Renal cortical epithelial cell (primary cell): Measurements from ENCODE around the gene USP30. TPM values are rescaled to one million over a fixed set of nuclear protein-coding genes. Genes with fewer than 3 reads are reported as not detected.
"Not testable (repeated sequence)": the region's sequence is repeated elsewhere in the genome, so short reads cannot be mapped to it uniquely, and the experiment has no call there.

ENCODE experiments used
- DNase-seq: peaks from one replicate; pipeline ENCODE4 v3.0.0-alpha.2; 2011; ENCODE audit warnings: low read depth
- total RNA-seq: library from RNA; depleted of rRNA; stranded (reverse); fragments of >200 nt; gene quantifications from 2 replicates; pipeline ENCODE4 v1.2.3, GENCODE V29; 2014

USP30 gene
- total RNA-seq, 1 donor from 2014 or later, result 10.9 TPM

DNA sequence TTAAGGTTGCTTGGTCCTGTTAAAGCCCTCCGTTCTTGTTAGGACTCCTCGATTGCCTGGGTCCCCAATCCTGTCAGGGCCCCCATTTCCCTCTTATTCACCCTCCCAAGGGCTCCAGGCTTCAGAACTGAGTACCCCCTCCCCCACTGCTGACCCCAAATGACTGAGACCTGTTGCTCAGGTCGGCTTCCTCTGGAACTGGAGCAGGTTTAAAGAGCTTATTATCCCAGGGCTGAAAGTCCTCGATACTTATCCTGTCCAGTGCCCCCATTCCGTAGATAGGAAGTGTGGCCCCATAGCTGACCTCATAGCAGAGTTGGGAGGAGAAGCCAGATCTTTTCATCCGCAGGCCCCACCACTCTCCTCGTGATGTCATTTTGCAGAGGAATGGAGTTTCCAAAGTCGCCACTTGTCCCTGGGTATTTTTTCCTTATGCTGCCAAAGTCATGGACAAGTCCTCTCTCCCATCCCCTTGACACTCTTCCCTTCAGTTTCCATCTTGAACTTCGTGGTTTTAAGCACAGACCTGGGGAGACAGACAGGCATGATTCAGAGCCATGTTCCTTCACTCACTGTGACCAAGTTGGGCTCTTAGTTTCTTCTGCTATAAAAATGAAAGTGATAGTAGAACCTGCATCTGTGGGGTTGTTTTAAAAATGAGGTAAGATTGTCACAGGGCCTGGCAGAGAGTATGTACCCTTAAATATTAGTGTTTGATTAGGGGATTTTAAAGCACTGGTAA, 1.2 kb downstream of the USP30 start:
- peak; percentile 39 for DNase-seq

DNA sequence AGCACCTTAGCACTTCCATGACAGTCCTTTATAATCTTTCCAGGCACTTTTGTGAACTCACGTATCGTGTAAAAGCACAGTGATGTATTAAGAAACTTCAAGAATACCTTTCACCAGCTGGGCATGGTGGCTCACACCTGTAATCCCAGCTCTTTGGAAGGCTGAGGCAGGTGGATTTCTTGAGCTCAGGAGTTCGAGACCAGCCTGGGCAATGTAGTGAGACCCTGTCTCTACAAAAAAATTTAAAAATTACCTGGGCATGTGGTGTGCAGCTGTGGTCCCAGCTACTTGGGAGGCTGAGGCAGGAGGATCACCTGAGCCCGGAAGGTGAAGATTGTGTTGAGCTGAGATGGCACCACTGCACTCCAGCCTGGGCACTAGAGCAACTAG, 1.7 kb downstream of the USP30 start:
- DNase-seq, result not testable (repeated sequence)

- DNase-seq, result no peak
These were observed 2.1 kb downstream of the USP30 start for GRCh38 chr12:109054520-109054919.

DNA sequence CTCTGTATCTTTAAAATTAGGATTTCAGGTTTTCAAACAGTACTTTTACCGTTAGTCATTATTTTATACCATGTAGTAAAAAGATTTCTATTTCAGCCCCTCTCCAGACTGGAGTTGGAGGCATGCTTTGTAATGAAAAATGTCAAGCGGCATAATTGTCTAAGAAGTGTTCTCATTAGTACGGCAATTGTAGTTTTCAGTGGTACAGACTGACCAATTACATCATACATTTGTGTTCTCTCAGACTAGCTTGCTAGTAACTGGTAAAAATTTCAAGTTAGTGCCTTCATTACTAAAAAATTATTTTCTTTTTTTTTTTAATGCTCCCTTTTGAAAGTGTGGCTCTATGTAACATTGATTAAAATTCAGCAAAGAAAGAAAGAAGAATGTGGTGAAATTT, 4.5 kb downstream of the USP30 start:
- no peak for DNase-seq

GRCh38 chr12:109057376-109057775, 5.0 kb downstream of the USP30 start:
- DNase-seq, result no peak

DNA sequence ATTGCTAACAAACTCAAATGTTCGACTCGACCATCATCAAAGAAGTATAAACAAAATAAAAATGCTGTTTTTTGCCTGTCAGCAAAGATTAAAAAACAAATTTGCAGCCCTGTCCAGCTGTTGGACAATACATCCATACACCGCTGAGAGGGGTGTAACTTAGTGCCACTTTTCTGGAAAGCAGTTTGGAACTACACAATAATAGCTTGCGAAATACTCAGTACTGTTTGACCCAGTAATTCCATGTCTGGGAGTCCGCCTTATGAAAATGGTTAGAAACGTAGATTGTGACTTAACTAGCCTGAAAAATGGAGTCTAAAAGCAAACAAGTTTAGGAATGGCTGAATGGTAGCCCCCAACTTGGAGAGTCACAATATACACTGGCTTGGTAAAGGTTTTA, 6.4 kb downstream of the USP30 start:
- no peak for DNase-seq

DNA sequence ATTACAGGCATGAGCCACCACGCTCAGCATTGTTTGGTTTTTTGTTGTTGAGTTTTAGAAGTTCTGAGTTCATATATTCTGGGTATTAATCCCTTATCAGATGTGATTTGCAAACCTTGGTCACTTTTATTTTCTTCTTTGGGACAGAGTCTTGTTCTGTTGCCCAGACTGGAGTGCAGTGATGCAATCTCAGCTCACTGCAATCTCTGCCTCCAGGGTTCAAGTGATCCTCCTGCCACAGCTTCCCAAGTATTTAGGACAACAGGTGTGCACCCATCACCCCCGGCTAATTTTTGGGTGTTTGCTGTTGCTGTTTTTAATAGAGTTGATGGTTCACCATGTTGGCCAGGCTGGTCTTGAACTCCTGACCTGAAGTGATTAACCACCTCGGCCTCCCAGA, 11.8 kb downstream of the USP30 start:
- DNase-seq, result no peak

DNA sequence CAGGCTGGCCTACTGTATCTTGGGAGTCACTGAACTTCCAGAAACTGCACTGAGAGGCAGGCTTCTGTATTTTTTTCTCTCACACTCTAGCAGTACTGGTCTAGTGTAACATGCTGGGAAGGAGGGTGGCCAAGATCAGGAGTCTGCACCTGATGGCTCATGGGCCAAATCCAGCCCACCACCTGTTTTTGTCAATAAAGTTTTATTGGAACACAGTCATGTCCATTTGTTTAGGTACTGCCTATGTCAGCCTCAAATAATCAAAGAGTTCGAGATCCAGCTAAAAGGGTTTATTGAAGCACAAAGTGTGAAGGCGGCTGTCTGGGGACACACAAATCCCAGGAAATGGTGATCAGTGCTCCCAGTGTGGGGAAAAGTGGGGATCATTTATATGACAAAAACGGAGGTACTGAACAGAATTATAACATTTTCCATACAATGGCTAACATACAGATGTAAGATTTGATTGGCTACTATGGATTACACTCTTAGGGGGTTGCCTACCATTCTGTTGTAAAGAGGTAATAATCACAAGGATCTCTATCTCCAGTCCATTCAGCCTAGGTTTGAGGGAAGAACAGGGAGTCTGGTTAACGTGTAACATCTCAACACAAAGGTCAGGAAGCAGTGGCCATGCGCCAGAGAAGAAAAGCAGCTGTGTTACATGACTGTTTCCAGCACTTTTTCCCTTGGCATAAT, 12.9 kb downstream of the USP30 start:
- DNase-seq, result peak; percentile 54

- no peak for DNase-seq
These were observed 13.4 kb downstream of the USP30 start for GRCh38 chr12:109065853-109066193.

- no peak for DNase-seq
These were observed 17.2 kb downstream of the USP30 start for GRCh38 chr12:109069307-109070271.

- DNase-seq, result no peak
These were observed 22.5 kb downstream of the USP30 start for GRCh38 chr12:109074866-109075265.

DNA sequence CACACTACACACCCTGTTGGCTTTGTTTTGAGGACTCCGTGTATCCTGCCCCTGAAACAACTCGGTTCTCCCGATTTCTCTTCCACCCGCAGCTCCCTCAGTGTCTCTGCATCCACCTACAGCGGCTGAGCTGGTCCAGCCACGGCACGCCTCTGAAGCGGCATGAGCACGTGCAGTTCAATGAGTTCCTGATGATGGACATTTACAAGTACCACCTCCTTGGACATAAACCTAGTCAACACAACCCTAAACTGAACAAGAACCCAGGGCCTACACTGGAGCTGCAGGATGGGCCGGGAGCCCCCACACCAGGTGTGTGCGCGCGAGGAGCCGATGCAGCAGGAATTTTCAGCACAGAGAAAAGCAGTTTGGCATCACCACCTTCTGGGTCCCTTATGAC, 30.4 kb downstream of the USP30 start:
- DNase-seq, result no peak

- DNase-seq, result peak; percentile 66
These were observed 32.0 kb downstream of the USP30 start for GRCh38 chr12:109084425-109084824.

- DNase-seq, result no peak
These were observed 33.2 kb downstream of the USP30 start for GRCh38 chr12:109085590-109085989.

DNA sequence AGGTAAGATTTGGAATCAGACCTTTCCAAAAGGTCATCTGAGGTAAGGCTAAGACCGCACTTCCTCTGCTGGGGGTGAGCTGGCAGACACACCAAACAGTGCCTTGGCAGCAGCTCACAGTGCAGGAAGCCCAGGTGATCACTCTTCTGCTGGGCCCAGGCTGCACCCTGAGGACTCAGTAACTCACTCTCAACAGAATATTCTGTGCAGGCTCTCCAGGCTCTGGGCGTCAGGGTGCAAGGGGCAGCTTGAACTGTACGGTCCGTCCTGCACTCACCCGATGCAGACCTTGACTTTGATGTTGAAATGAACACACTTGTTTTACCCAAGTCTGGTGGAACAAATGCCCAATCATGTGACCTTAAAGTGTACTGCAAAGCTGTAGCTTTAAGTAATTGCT, 34.9 kb downstream of the USP30 start:
- peak; percentile 31 for DNase-seq

DNA sequence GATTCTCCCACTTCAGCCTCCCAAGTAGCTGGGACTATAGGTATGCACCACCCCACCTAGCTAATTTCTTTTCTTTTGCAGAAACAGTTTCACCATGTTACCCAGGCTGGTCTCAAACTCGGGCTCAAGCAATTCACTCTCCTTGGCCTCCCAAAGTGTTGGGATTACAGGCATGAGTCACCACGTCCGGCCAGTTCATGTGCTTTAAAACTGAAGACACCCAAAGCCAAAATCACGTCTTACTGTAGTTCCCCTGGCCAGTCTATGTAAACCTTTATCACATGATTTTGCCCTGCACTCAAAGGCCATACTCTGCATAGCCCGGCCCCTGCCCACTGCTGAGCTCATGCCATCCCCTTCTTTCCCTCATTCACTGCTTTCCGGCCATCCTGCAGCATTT, 36.4 kb downstream of the USP30 start:
- DNase-seq, result no peak

GRCh38 chr12:109089683-109090082, 37.3 kb downstream of the USP30 start:
- no peak for DNase-seq

DNA sequence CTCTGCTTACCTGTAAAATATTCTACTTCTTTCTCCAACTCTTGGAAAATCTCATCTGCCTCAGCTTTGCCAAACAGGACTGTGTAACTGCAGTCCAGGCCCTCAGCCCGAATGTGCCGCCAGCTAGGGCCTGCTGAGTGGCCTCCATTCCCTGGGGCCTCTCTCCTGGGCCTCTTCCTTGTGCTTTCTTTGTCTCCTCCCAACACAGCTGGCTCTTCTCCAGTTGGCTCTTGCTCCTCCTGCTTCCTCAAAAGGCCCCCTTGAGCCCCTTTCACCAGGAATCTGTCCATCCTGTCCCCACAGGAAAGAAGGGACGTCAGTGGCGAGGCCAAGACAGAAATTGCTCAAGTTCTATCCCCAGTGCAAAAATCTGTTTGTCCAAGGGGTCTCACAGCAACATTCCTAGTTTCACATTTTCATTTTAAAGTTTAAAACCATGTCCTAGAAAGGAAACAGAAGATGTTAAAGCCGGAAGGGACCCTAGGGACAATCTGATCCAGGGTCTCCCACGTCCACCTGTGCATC, 40.2 kb downstream of the USP30 start:
- no peak for DNase-seq

- DNase-seq, result peak; percentile 73
These were observed 40.9 kb downstream of the USP30 start, which contains the start of gene ALKBH2 for GRCh38 chr12:109093022-109093918. Gene ALKBH2 (minus strand): TSS chr12:109093472. CDS start chr12:109092786, 686 bp downstream.

- no peak for DNase-seq
These were observed 44.7 kb downstream of the USP30 start for GRCh38 chr12:109097140-109097434.
